GM19239 (cell line): ENCODE results near the gene CHST11.
"Not testable (repeated sequence)": the region's sequence is repeated elsewhere in the genome, so short reads cannot be mapped to it uniquely, and the experiment has no call there.

Source experiments
- DNase-seq: peaks from one replicate; pipeline ENCODE4 v3.0.0; 2011; ENCODE audit warnings: low spot score; ENCODE audit not compliant: insufficient read length
- FAIRE-seq: peaks from 2 replicates; lab custom pipeline; 2011; peaks lifted over from hg19 to GRCh38; lab: Jason Lieb, UNC

The CHST11 gene

DNA sequence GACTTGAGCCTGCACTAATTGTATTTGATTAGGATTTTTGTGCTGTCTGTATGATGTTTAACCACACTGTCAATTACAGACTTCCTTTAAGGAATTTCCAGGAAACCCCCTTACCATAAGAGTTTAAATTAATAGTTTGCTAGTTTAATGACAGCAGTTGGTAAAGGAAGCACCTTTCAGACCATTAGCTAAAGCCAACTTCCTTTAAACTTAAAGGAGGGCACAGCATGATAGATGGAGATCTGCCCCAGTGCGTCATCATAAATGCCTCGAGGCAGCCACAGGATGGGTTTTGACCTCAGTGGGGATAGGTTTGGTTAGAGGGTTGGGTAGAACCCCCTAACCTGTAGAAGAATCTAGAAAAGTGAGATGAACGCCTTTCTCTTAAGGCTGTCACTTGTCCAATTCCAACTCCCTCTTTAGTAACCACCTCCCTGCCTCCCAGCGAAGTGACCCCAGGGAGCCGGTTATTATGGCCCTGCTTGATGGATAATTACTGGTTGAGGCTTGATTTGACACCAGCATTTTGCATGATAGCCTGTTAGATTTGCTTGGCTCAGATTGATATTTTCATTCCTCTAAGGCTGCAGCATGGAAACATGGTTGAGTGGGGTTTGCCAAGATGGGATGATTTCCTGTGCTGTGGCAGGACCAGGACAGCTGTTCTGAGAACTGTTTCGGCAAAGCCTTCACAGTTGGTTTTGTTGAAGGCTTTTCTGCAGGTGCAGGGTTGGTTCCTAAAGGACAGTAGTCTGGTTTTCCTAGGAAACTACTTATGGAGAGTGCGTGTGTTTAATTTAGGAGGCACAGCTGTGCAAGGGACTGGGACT lies 62.7 kb downstream of the CHST11 start:
- FAIRE-seq (no peak), DNase-seq (no peak)

DNA sequence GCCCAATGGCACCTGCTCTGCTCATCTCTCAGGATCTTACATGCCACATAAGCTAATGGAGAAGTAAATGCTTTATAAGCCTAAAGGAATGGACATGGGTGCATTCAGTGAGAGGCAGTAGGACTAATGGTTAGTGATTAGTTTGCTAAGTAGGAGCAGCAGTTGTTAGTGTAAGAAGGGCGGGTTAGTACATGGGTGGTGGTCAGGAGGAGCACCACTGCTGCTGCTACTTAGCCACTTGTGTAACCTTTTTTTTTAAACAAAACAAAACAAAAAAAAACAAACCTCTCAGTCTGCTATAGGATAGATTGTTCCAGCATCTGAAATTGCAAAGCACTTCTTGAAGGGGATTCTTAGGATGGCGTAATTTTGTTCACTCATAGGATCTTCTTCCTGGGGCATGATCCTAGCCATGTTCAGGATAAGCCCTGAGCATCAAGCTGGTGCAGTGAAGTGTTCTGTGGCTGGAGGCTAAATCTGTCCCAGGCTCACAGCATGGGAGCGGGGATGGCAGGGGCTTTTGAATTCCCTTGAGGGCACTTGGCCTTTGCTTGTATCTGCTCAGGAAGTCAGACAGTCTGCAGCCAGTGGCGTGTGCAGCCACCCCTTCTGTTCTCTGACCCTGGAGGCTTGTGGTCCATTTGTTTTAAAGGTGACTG lies 63.6 kb downstream of the CHST11 start:
- no peak for DNase-seq

DNA sequence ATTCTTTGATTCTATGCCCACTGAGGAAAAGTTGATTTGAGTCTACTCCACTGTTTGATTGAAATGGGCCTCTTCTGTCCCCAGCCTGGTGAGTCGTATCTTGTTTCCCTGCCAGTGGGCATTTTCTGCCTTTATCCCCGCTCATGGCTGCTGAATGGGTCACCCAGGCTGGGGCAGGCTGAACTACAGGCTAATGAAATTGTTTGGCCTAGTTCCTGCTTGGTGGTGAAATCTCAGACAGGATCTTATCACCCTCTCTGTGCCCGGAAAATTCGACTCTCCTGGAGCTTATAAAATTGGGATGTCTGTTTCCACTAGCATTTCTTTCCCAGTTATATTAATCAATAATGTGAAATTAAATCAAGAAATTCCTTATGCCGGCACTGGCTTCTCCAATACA lies 65.0 kb downstream of the CHST11 start:
- no peak for FAIRE-seq
- DNase-seq: no peak

More for the DNA sequence above, 63.6 kb downstream of the CHST11 start:
- FAIRE-seq: peak; percentile 85

DNA sequence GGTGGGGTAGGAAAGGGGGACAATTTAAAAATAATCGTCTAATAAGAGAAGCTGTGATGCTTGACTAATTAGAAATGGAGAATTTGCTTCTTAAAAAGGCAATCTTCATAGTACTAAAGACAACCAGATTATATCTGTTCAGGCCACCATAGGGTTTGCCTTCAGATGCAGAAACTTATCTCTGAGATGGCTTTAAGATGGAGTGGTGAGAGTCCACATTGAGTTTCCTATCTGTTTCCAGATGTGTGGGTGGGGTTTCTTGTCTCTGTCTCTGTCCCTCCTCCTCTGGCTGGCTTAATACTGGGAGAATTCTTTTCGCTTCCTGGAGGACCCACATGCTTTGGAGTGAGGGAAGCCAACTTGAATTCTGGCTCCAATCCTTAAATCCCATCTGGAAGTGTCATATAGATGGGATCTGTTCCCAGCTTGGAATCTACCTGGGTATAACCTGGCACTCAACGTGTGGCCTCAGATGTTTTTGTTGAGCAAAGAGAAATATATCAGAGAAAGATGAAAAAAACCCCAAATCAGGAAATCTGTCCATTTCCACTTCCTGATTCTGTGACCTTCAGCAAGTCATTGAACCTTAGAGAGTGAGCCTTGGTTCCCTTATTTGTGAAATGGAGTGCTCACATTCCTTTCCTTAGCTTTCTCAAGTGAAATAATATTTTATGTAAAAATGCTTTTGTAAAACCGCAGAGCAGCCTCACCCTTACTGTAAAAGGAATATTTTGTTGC lies 66.4 kb downstream of the CHST11 start:
- DNase-seq (no peak), FAIRE-seq (peak; percentile 81)

DNA sequence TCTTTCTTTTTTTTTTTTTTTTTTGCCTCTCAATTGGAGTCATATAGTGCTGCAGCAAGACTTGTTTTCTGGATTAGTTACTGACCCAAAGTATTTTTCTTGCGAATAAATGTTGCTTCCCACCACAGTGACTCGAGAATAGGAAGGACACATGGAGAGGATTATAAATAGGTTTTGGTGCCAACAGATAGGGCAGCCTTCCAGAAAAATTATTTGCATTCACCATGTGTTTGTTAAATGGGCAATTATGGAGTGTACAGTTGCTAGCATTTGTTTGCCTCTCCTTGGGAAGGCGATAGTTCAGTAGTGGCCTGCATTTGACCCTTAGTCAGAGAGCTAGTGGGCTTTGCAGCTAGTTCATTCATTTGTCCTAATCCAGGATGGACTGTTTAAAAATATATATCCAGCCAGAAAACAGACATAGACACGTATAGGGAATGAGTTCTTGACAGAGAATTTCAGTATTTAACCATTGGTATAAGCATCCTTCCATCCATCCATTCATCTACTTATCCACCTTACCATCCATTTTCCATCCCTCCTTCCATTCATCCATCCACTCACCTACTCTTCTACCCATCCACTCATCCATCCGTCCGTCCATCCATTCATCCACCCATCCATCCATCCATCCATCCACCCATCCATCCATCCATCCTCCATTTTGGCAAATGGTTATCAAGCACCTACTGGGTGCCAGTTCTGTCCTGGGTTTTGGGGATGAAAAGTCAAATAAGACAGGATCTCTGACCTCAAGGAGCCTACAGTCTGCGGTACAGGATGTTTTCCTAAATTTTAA lies 67.5 kb downstream of the CHST11 start:
- FAIRE-seq (no peak), DNase-seq (no peak)

DNA sequence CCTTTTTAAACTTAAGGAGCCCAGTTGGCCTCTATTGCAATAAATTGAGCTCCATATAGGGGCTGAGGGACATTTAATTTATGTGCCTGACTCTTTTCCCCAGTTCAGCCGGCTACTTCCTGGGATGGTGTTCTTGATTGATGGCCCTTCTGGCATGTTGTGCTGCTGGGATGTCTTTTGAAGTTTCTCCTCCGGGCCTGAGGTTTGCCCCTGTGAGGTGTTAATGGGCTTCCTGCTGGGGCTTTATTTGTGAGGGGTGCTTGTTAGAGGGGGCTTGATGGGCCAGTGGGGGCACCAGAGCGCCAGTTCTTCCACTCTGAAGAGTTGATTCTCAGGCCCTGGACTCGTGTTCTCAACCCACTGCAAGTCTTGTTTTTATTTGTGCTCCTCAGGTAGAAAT lies 69.6 kb downstream of the CHST11 start:
- FAIRE-seq: no peak
- DNase-seq: no peak

DNA sequence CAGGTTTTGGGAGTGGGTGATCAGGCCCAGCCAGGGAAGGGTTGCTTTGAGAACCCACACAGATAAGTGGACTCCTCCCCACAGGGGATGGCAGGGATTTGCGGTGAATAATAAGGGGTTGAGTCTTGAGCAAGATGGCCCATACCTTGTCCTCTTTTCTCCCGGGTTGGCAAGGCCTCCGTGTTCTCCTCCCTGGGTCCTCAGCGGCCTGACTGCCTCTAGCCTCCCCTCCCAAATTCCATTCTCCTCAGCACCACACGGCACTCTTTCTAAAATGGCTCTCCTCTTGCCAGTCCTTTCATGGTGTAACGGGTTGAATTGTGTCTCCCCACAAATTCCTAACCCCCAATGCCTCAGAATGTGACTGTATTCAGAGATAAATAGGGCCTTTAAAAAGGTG lies 70.0 kb downstream of the CHST11 start:
- no peak for FAIRE-seq

DNA sequence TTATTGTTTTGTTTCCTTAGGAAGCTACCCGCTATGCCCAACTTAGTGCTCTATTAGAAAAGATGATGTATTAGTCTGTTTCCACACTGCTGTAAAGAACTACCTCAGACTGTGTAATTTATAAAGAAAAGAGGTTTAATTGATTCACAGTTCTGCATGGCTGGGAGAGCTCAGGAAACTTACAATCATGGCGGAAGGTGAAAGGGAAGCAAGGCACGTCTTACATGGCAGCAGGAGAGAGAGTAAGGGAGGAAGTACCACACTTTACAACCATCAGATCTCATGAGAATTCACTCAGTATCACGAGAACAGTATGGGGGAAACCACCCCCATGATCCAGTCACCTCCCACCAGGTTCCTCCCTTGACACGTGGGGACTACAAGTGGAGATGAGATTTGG lies 70.9 kb downstream of the CHST11 start:
- not testable (repeated sequence) for DNase-seq, FAIRE-seq

More for the DNA sequence above, 70.0 kb downstream of the CHST11 start:
- DNase-seq: no peak

DNA sequence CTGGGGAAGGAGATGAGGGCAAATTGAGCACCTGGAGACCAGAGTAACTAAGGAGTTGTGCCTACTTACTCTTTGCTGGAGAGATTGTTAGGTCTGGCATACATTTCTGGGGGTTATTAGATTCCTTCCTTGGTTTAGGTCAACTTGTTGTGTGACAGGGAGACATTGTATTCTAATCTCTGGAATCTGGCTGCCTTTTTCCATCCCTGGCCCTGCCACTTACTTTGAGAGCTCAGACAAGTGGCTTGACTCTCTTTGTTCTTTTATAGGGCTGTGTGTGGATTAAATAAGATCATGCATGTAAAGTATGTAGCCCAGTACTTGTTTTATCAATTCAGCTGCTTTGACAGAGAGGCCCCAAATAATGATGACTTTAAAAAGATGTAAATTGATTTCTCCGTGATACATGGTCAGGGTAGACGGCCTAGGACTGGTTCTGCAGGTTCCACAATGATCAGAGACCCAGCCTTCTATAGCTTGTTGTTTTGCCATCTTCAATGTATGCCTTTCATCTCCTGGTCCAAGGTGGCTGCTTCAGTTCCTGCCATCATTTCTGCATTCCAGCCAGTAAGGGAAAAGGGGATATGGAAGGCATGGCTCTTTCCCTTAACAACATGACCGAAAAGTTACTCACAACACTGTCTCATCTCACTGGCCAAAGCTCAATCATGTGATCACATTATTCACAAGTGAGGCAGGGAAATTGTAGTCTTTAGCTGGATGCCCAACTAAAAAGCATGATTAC lies 72.6 kb downstream of the CHST11 start:
- no peak for FAIRE-seq
- DNase-seq: no peak

DNA sequence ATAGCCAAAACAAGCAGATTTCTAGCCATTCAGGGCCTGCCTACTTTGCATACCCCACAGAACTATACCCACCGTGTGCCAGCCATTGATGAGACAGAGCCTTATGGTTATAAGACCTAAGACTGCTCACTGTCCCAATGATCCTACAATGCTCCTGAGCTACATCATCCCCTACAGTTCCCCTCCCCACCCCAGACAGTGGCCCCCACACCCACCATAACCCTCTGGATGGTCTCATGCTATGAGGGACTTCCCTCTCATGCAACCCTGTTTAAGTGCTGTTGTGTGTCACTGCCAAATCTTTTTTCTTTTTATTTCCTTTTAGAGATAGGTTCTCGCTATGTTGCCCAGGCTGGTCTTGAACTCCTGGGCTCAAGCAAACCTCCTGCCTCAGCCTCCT lies 75.9 kb downstream of the CHST11 start:
- no peak for DNase-seq
- FAIRE-seq: peak; percentile 31

DNA sequence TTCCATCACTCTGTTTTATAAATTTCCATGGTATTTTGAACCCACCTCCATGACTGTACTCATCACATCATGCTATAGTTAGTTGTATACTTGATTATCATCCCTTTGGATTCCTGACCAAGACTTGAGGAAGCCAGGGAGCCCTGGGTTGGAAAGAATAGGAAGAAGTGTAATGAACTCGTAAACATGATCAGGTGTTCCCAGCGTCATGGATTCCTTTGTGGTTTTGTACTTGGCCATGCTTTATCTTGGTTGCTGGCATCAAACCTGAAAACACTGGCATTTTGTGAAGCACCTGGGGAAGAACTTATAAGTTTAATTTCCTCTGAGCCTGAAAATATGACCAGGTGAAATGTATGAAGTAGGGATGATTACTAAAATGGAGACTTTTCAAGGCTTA lies 76.4 kb downstream of the CHST11 start:
- DNase-seq: no peak
- peak; percentile 21 for FAIRE-seq

DNA sequence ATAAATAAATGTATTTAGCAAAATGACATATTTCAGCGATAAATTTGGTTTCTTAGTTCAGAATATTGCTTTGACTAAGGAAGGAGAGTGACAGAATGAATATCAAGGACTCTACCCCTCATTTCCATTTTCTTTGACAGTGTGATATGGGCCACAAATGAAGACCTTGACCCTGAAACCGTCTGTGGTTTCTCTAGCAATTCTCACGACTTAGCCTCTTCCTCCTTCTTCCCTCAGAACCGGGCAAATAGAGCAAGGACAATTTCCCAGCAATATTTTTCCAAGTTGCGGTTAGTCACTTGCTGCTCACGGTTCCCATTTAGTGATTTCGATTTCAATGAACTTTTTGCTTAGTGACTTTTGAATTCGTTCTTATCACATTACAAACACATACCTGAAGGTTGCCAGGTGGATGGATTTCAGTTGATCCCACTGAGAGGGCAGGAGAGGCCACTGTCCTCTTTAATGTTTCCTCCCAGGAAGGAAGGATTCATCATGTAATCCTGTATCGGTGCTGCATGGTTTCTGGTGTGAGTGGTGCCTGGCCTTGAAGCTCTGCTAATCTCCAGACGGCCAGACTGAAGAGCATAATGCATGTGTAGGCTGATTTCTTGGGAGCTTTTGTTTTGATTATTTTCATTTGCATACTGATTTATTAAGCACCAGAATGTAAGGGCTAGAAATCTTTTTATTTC lies 77.6 kb downstream of the CHST11 start:
- peak; percentile 51 for FAIRE-seq

DNA sequence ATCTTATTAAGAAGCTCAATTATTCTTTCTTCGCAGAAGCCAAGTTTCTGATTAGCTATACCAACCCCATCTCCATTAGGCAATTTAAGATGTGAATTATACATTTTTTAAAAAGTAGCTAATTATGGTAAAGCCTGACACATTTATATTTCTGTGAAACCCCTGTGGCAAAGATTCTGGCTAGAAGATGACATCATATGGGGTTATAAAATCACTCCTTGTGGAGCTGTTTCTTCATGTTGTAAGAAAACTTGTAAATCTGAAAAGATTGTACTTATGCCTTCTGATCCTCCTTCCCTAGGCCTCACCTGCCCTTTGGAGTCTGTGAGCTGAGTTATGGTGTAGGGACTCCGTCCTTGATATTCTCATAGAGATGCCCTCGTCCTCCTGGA lies 78.1 kb downstream of the CHST11 start:
- FAIRE-seq (no peak), DNase-seq (no peak)

More for the DNA sequence above, 77.6 kb downstream of the CHST11 start:
- no peak for DNase-seq

DNA sequence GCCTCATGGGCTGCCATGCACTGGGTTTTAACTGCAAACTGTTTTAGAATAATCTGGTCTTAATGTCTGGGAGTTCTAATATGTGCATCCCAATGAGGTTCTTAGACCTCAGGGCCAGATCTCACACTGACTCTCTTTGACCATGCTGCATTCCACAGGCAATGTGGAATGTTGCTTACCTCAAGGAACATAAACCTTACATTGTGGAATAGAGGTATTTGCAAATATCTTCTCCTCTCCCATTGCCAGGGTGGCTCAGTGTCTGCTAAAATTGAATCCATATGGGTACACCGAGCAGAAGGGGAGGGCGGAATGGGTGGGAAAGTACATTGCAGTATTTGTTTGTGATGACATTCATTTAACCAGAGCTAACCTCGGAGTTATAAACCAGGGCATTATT lies 78.6 kb downstream of the CHST11 start:
- FAIRE-seq: no peak
- DNase-seq: no peak

DNA sequence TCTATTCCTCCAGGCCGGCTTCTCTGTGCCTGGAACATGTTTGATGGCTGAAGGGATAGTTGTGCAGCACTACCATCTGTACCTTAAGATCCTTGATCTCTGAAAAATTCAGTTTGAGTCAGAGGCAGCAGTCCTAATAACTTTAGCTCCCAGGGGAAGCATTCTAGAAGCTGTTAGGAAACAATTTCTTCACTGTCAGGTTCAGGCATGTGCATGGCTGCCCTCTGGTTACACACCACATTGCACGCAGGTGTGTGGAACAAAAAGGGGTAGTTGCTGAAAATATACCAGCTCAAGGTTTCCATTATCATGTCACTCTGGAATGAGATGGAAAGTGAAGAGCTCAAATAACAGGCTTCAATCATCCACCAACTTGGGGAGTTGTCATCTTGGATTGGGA lies 80.1 kb downstream of the CHST11 start:
- FAIRE-seq (no peak), DNase-seq (no peak)

DNA sequence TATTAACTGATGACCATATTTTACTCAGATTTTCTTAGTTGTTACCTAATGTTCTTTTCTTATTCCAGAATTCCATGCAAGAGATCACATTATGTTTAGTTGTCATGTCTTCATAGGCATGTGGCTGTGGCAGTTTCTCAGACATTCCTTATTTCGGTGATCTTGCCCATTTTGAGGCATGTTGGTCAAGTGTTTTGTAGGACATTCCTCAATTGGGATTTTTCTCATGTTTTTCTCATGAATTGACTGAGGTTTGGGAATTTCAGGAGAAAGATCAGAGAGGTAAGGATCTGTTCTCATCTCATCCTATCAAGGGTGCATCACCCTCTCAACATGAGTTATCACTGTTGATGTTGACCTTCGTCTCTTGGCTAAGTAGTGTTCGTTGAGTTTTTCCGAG lies 81.3 kb downstream of the CHST11 start:
- no peak for FAIRE-seq

DNA sequence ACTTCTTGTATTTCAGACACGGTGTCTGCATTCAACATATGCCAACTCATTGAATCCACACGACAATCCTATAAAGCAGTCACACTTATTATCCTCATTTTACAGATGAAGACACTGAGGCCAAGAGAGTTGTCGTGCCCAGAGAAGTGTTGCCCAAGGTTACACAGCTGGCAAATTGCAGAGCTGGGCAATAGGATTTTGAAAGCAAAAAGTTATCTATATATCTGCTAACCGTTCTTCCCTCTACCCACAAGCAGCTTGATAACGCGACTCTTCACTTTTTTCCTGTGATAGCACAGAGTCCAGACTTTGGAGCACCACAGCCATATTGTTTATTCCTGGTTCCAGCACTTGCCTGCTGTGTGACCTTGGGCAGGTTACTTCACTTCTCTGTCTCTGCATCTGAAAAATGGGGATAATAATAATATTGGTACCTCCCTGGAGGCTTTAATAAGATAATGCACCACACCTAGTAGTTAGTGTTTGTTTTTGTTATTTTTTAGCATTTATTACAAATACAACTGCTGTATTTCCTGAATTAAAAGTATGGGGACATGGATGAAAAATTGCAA lies 82.2 kb downstream of the CHST11 start:
- no peak for FAIRE-seq

More for the DNA sequence above, 81.3 kb downstream of the CHST11 start:
- DNase-seq: no peak

DNA sequence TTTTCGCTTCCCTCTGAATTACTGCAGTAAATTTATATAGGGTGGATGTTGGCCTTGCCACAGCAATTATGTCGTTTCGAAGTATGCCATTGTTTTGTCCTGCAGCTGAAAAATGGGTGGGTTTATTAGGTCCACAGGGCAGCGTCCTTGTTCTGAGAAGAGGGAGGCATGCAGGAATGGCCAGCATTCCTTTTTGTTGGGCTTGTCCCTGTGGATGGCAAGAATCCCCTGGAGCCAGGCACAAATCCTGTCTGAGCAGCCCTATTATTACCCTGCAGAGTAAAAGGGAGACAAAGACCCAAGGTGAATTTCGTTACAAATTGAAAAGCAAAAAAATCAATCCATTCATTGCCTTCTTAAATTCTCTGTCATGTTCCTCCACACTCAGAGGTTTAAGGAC lies 88.1 kb downstream of the CHST11 start:
- FAIRE-seq: no peak

More for the DNA sequence above, 82.2 kb downstream of the CHST11 start:
- DNase-seq: no peak

DNA sequence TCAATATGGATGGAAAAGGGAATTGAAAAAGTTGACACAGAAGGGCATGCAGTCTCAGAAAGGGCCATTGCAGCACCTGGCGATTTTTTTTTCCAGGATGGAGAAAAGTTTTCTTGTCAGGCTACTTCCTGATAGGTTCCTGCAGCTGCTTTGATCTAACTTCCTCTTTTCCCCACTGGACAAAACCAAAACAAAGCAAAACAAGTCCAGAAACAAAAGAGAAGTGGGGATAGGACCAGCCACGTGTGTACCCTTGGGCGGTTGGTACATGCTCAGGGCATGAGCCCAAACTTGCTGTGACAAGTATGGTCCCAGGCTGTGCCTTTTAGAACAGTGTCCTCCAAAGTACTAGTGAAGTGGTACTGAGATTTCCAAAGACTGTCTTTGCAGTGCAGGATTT lies 89.8 kb downstream of the CHST11 start:
- FAIRE-seq (peak; percentile 23), DNase-seq (no peak)

More for the DNA sequence above, 88.1 kb downstream of the CHST11 start:
- DNase-seq: no peak
